ENCODE data around the gene RPL36. TPM values are rescaled to one million over a fixed set of nuclear protein-coding genes. Genes with fewer than 3 reads are reported as not detected.
"Not testable (repeated sequence)": the region's sequence is repeated elsewhere in the genome, so short reads cannot be mapped to it uniquely, and the experiment has no call there.

RPL36 gene
- total RNA-seq, 1 experiment from 2014 or later: 787 TPM

DNA sequence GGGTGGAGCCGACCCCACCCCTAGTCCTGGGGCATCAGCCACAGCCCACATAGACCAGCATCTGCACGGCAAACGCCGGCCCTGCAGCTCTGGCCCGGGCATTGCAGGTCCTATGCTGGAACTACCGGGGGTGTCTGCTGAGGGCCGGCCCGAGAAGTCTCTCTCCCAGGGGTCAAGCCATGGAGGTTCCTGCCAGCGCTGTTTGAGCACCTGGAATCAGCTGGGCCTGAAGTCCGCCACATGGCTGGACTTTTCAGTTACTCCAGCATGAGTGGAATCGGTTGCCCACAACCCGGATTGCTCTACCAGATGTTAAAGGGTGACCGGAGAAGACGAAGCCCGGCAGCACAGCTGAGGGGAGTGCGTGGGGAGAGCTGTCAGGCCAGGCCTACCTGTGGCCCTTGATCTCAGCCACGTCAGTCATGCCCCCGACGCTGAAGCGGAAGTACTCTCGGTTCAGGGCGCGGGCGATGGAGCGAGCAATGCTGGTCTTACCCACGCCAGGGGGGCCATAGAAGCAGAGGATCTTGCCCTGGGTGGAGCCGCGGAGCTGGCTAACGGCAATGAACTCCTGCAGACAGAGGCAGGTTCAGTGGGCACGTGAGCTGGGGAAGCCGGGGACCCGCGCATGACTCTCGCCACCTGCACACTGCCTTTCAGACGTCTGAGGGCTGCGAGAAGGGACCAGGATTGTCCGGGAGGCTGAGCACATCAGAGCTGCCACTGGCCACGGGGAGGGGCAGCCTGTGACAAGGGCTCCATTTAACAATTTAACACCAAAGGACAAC, 8.7 kb downstream of the RPL36 start:
- no peaks in the 10 kb centered on the region for H3K4me1 ChIP-seq (replicated peaks; ENCODE audit: insufficient read depth)
- no TSS peak for BruUV-seq (replicated peaks)
- peaks cover 23% of the 10 kb centered on the region for H4K20me1 ChIP-seq (ENCODE audit: insufficient read depth)
- H3K9me2 ChIP-seq (ENCODE audit: insufficient read depth): no peaks in the 10 kb centered on the region
- H3K4me3 ChIP-seq: no peak overlapping the region
- POLR2A ChIA-PET (ENCODE audit: unreplicated experiment): no interaction called here
- H3K27ac ChIP-seq: no peak overlapping the region
- no peak overlapping the region for H3K4me2 ChIP-seq
- peaks cover 14% of the 10 kb centered on the region; the same call in 1 of the 2 replicates for H3F3A ChIP-seq (ENCODE audit: insufficient read depth, low read depth)
- H2AFZ ChIP-seq: no peak overlapping the region
- no peak for TF ChIP-seq CTCF (conservative IDR thresholded peaks at IDR 0.05)
- no peak for TF ChIP-seq EZH2 (IDR thresholded peaks at IDR 0.05; ENCODE audit: low read depth)
- no peak for DNase-seq
- H3K79me2 ChIP-seq (ENCODE audit: low read depth): no peaks in the 10 kb centered on the region
- intact Hi-C loops (cut with micrococcal nuclease; ENCODE audit: unreplicated experiment): no loop called here
- CTCF ChIA-PET: no interaction called here
- H3K9me3 ChIP-seq (ENCODE audit: insufficient read depth, low read depth): no peaks in the 10 kb centered on the region
- no peaks in the 10 kb centered on the region; the same call in 1 of the 2 replicates for H3K36me3 ChIP-seq (ENCODE audit: low read depth)
- no peaks in the 10 kb centered on the region for H3K27me3 ChIP-seq (ENCODE audit: insufficient read depth, low read depth)

- intact Hi-C loops (cut with micrococcal nuclease; ENCODE audit: unreplicated experiment): no loop called here
These were observed 10.5 kb downstream of the RPL36 start for GRCh38 chr19:5700455-5701092.

GRCh38 chr19:5702053-5702410, 11.9 kb downstream of the RPL36 start:
- H3K9me3 ChIP-seq (ENCODE audit: insufficient read depth, low read depth); H3K4me1 ChIP-seq (replicated peaks; ENCODE audit: insufficient read depth); H3K79me2 ChIP-seq (ENCODE audit: low read depth); H3K27me3 ChIP-seq (ENCODE audit: insufficient read depth, low read depth); CTCF ChIA-PET; H3K4me2 ChIP-seq; H4K20me1 ChIP-seq (ENCODE audit: insufficient read depth); H3K4me3 ChIP-seq; DNase-seq; intact Hi-C loops (cut with micrococcal nuclease; ENCODE audit: unreplicated experiment); H2AFZ ChIP-seq; H3K27ac ChIP-seq; H3K9me2 ChIP-seq (ENCODE audit: insufficient read depth); H3F3A ChIP-seq (ENCODE audit: insufficient read depth, low read depth); H3K36me3 ChIP-seq (ENCODE audit: low read depth); BruUV-seq (replicated peaks): not testable (repeated sequence)
- POLR2A ChIA-PET (ENCODE audit: unreplicated experiment): interaction anchor here (0.6 kb wide), 1 partner anchor 125 kb away, joined by 4 read pairs; no protein-coding TSS in a partner anchor

More at GRCh38 chr19:5700455-5701092, 10.5 kb downstream of the RPL36 start:
- no TSS peak for BruUV-seq (replicated peaks)
- H3K4me1 ChIP-seq (replicated peaks; ENCODE audit: insufficient read depth): no peaks in the 10 kb centered on the region
- DNase-seq: no peak
- peaks cover 10% of the 10 kb centered on the region for H4K20me1 ChIP-seq (ENCODE audit: insufficient read depth)
- no peak overlapping the region for H3K4me3 ChIP-seq
- no peaks in the 10 kb centered on the region for H3K79me2 ChIP-seq (ENCODE audit: low read depth)
- H3K36me3 ChIP-seq (ENCODE audit: low read depth): no peaks in the 10 kb centered on the region; the same call in 1 of the 2 replicates
- H3K27ac ChIP-seq: no peak overlapping the region
- peaks cover 6% of the 10 kb centered on the region; the same call in 1 of the 2 replicates for H3F3A ChIP-seq (ENCODE audit: insufficient read depth, low read depth)
- ChIA-PET CTCF (no interaction called here), POLR2A (ENCODE audit: unreplicated experiment) (no interaction called here)
- H3K27me3 ChIP-seq (ENCODE audit: insufficient read depth, low read depth): no peaks in the 10 kb centered on the region
- no peak for TF ChIP-seq CTCF (conservative IDR thresholded peaks at IDR 0.05)
- no peak for TF ChIP-seq EZH2 (IDR thresholded peaks at IDR 0.05; ENCODE audit: low read depth)
- no peaks in the 10 kb centered on the region for H3K9me2 ChIP-seq (ENCODE audit: insufficient read depth)
- no peak overlapping the region for H2AFZ ChIP-seq
- no peaks in the 10 kb centered on the region for H3K9me3 ChIP-seq (ENCODE audit: insufficient read depth, low read depth)
- no peak overlapping the region for H3K4me2 ChIP-seq
